Activated naive CD8-positive, alpha-beta T cell (primary cell): ENCODE data around the gene SLC7A10.
"Not testable (repeated sequence)": the region's sequence is repeated elsewhere in the genome, so short reads cannot be mapped to it uniquely, and the experiment has no call there.

ENCODE experiments used
- H3K27ac Mint-ChIP-seq: one replicate; pipeline ENCODE4 v1.8.0; 2021; ENCODE audit warnings: mixed read lengths
- H3K27me3 Mint-ChIP-seq: one replicate; pipeline ENCODE4 v1.8.0; 2021; ENCODE audit warnings: mixed read lengths
- H3K36me3 Mint-ChIP-seq: one replicate; pipeline ENCODE4 v1.8.0; 2021; ENCODE audit warnings: mixed read lengths
- H3K4me1 Mint-ChIP-seq: one replicate; pipeline ENCODE4 v1.8.0; 2021; ENCODE audit warnings: low read depth, mixed read lengths
- H3K4me3 Mint-ChIP-seq: one replicate; pipeline ENCODE4 v1.8.0; 2021; ENCODE audit warnings: mild to moderate bottlenecking, mixed read lengths
- H3K9me3 Mint-ChIP-seq: one replicate; pipeline ENCODE4 v1.8.0; 2021; ENCODE audit warnings: low read depth, mixed read lengths

Gene SLC7A10

GRCh38 chr19:33220115-33220514 is 5.5 kb downstream of the SLC7A10 start:
- H3K9me3 Mint-ChIP-seq, result no peaks in the 10 kb centered on the region
- no peak overlapping the region for H3K4me3 Mint-ChIP-seq
- H3K4me1 Mint-ChIP-seq, result peaks cover 3% of the 10 kb centered on the region
- H3K27me3 Mint-ChIP-seq, result peaks cover 6% of the 10 kb centered on the region
- no peaks in the 10 kb centered on the region for H3K36me3 Mint-ChIP-seq
- H3K27ac Mint-ChIP-seq, result no peak overlapping the region

GRCh38 chr19:33219261-33219815 is 6.3 kb downstream of the SLC7A10 start:
- peaks cover 2% of the 10 kb centered on the region for H3K27me3 Mint-ChIP-seq
- no peak overlapping the region for H3K4me3 Mint-ChIP-seq
- no peaks in the 10 kb centered on the region for H3K9me3 Mint-ChIP-seq
- H3K36me3 Mint-ChIP-seq, result no peaks in the 10 kb centered on the region
- H3K27ac Mint-ChIP-seq, result no peak overlapping the region
- no peaks in the 10 kb centered on the region for H3K4me1 Mint-ChIP-seq

GRCh38 chr19:33217881-33218280 is 7.8 kb downstream of the SLC7A10 start:
- Mint-ChIP-seq H3K27ac (no peak overlapping the region), H3K9me3 (no peaks in the 10 kb centered on the region), H3K36me3 (no peaks in the 10 kb centered on the region), H3K27me3 (peaks cover 2% of the 10 kb centered on the region), H3K4me3 (no peak overlapping the region), H3K4me1 (no peaks in the 10 kb centered on the region)

DNA sequence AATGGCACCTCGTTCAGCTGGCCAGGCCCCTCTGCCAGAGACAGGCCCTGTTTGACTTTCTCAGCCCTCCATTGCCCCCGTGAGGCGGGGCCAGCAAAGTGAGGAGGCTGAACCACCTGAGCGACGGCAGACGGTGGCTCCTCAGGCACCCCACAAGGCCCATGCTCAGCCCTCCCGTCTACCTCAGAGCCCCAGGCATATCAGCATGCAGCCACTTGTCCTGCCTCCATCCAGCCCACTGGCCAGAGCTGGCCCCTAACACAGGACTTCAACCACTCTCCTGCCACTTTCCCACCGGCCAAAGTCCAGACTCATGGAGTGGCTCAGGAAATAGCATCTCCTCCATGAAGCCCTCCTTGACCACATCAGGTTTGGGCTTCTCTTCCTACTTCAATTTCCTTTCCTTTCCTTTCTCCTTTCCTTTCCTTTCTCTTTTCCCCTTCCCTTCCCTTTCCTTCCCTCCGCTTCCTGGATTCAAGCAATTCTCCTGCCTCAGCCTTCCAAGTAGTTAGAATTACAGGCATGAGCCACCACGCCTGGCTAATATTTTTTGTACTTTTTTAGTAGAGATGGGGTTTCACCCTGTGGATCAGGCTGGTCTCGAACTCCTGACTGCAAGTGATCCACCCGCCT is 9.3 kb downstream of the SLC7A10 start:
- Mint-ChIP-seq H3K4me3 (no peak overlapping the region), H3K9me3 (no peaks in the 10 kb centered on the region), H3K27me3 (no peaks in the 10 kb centered on the region), H3K27ac (no peak overlapping the region), H3K36me3 (no peaks in the 10 kb centered on the region), H3K4me1 (no peaks in the 10 kb centered on the region)

DNA sequence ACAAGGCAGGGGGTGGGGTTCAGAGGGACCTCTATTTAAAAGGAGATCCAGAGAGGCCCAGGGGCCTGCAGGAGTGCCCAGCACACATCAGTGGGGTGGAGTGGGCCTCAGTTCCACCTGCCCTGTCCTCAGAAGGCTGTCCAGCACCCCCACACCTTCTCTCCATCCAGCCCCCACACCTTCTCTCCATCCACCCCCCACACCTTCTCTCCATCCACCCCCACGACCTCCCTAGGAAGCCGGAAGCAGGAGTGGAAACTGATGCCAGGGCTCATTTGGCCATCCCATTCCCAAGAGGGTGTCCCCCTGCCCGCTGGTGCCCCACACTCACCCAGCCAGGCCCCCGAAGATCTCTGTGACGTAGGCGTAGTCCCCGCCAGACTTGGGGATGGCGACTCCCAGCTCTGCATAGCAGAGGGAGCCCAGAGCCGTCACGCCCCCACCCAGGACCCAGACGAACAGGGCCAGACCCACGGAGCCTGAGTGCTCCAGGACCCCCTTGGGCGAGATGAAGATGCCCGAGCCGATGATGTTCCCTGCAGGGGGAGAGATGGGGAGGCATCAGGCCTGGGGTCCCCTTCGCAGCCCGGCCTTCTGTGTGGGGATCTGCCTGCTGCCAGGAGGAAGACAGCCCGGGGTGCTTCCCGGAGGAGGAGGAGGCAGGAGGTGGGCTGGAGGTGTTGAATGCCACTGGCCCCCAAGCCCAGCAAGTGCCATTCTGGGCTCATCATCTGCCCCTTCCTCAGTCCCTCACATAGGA is 10.0 kb downstream of the SLC7A10 start:
- Mint-ChIP-seq H3K27ac (no peak overlapping the region), H3K4me1 (no peaks in the 10 kb centered on the region), H3K9me3 (no peaks in the 10 kb centered on the region), H3K4me3 (no peak overlapping the region), H3K27me3 (no peaks in the 10 kb centered on the region), H3K36me3 (no peaks in the 10 kb centered on the region)

- H3K9me3 Mint-ChIP-seq, result no peaks in the 10 kb centered on the region
- H3K4me1 Mint-ChIP-seq, result no peaks in the 10 kb centered on the region
- no peaks in the 10 kb centered on the region for H3K27me3 Mint-ChIP-seq
- no peaks in the 10 kb centered on the region for H3K36me3 Mint-ChIP-seq
- no peak overlapping the region for H3K27ac Mint-ChIP-seq
- no peak overlapping the region for H3K4me3 Mint-ChIP-seq
Observed at GRCh38 chr19:33214596-33214995, 11.1 kb downstream of the SLC7A10 start.

DNA sequence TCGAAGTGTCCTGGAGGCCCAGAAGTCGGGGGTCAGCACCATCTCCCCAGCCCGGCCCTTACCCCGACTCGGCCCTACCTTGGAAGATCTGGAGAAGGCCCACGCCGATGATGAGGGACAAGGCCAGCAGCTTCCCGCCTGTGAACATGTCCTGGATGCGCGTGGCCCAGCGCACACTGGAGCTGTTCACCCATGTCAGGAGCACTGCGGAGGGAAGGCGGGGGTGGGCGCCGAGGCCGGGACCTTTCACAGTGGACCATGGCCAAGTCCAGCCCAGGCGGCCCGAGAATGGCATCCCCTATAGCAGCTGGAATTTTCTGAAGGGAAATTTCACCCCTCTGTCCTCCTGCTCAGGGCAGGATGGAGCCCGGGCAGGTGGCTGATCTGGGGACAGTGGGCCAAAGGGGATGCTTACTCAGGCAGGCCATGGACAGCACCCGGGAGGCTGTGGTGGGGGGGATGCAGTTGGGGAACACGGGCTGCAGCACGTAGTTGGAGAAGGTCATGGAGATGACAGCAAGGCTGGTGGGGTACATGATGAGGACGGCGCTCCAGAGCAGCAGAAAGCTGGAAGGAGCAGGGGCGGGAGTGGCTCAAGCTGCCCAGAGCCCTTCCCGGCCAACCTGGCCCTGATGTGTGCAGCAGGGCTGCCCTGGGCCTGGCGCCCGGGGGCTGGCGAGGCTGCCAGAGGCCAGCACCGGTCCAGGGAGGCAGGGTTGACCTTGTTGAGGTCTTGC is 13.0 kb downstream of the SLC7A10 start:
- no peak overlapping the region for H3K27ac Mint-ChIP-seq
- H3K27me3 Mint-ChIP-seq, result no peaks in the 10 kb centered on the region
- H3K9me3 Mint-ChIP-seq, result no peaks in the 10 kb centered on the region
- H3K36me3 Mint-ChIP-seq, result no peaks in the 10 kb centered on the region
- no peak overlapping the region for H3K4me3 Mint-ChIP-seq
- no peaks in the 10 kb centered on the region for H3K4me1 Mint-ChIP-seq

DNA sequence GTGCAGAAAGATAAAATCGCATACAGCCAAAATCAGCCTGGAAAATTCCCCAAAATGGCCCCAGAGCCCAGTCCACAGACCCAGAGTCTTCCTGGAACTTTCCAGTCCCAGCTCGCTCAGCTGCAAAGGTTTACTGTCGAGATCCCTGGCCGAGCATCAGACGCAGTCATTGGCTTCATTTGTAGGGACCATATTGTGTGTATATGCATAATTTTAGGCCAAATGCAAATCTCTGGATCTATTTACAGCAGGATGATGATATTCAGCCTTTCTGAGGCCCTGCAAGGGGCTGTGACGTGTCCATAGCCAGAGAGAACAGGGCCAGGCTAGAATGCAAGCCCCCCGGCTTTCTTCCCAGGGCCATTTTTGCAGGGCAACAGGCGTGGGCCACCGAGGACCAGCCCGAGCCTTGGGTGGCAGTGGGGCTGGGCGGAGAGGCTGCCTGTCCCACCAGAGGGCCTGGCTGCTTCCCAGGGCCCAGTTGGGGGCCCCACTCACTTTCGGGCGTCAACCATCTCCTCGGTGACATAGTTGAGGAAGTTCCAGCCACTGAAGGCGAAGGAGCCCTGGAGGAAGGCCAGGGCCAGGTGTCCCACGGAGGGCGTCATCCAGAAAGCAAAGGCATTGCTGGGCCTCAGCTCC is 13.7 kb downstream of the SLC7A10 start:
- H3K27me3 Mint-ChIP-seq, result no peaks in the 10 kb centered on the region
- no peak overlapping the region for H3K4me3 Mint-ChIP-seq
- H3K4me1 Mint-ChIP-seq, result no peaks in the 10 kb centered on the region
- no peak overlapping the region for H3K27ac Mint-ChIP-seq
- no peaks in the 10 kb centered on the region for H3K36me3 Mint-ChIP-seq
- no peaks in the 10 kb centered on the region for H3K9me3 Mint-ChIP-seq

DNA sequence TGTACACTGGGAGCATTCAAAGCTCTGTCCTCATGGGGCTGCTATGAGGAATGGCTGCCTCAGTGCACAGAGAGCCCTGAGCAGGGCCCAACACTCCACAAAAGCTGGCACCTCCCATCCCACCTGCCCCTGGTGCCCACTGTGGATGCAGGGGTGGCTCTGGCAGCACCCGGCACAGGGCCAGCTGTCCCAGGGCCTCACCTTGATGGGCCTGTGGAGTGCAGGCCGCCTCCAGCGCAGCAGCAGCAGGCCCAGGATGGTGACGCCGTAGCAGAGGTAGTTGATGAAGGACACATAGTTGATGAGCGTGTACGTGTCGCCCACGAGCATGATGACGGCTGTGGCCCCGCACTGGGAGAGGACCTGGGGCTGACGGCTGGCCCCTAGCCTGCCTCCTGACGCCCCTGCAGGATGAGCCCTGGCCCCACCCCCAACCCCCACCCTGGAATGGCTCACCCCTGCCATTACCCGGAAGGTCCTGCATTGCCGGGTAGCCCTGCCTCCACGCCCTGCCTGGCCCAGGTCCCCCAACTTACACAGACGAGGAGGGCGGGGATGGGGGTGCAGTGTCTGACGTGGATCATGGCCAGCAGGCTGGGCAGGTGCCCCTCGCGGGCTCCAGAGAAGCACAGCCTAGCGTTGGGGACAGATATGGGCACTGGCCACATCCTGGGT is 15.2 kb downstream of the SLC7A10 start:
- Mint-ChIP-seq H3K9me3 (no peaks in the 10 kb centered on the region), H3K27me3 (no peaks in the 10 kb centered on the region), H3K4me3 (no peak overlapping the region), H3K36me3 (no peaks in the 10 kb centered on the region), H3K4me1 (no peaks in the 10 kb centered on the region), H3K27ac (no peak overlapping the region)

GRCh38 chr19:33209850-33210230 is 15.8 kb downstream of the SLC7A10 start:
- H3K27ac Mint-ChIP-seq, result not testable (repeated sequence)

GRCh38 chr19:33208904-33209849 is 16.5 kb downstream of the SLC7A10 start:
- H3K4me1 Mint-ChIP-seq, result no peaks in the 10 kb centered on the region
- no peaks in the 10 kb centered on the region for H3K36me3 Mint-ChIP-seq
- H3K9me3 Mint-ChIP-seq, result no peaks in the 10 kb centered on the region
- no peaks in the 10 kb centered on the region for H3K27me3 Mint-ChIP-seq
- no peak overlapping the region for H3K27ac Mint-ChIP-seq
- no peak overlapping the region for H3K4me3 Mint-ChIP-seq

More at GRCh38 chr19:33209850-33210230, 15.8 kb downstream of the SLC7A10 start:
- not testable (repeated sequence) for H3K36me3 Mint-ChIP-seq, H3K27me3 Mint-ChIP-seq, H3K9me3 Mint-ChIP-seq, H3K4me3 Mint-ChIP-seq, H3K4me1 Mint-ChIP-seq

- Mint-ChIP-seq H3K4me3 (no peak overlapping the region), H3K27ac (no peak overlapping the region), H3K27me3 (no peaks in the 10 kb centered on the region), H3K9me3 (no peaks in the 10 kb centered on the region), H3K4me1 (no peaks in the 10 kb centered on the region), H3K36me3 (no peaks in the 10 kb centered on the region)
Observed at GRCh38 chr19:33208371-33208895, 17.2 kb downstream of the SLC7A10 start.

DNA sequence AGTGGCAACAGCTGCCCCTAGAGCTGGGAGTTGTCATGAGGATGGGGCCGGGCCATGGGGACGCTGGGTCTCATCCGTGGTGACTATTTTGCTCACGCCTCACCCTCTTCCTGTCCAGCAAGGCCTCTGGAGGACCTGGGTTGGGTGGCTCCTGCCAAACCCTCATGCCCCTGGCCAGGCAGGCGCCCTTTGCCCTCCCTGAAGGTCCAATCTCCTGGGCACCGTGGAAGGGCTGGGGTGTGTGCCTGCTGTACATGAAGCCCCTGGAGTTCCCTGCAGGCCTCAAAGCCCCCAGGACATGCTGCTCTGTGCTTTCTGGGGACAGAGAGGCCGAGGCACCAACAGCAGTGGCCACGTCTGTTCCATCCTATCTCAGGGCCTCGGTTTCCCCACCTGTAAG is 17.7 kb downstream of the SLC7A10 start:
- Mint-ChIP-seq H3K36me3 (no peaks in the 10 kb centered on the region), H3K27ac (no peak overlapping the region), H3K27me3 (no peaks in the 10 kb centered on the region), H3K4me3 (no peak overlapping the region), H3K9me3 (no peaks in the 10 kb centered on the region), H3K4me1 (no peaks in the 10 kb centered on the region)
